Loucy (cell line): ENCODE data around the gene HTD2.

Experiments
- CTCF ChIP-seq: fragments of 200-600 bp; sonication (generic); conservative IDR thresholded peaks from 2 replicates; pipeline ENCODE4 v1.5.1; 2014; ENCODE audit warnings: mild to moderate bottlenecking, antibody characterized with exemption, low read length
- EZH2phosphoT487 ChIP-seq: fragments of 200-600 bp; IDR thresholded peaks from 2 replicates; pipeline ENCODE4 v1.6.1; 2018; ENCODE audit warnings: antibody characterized with exemption, mild to moderate bottlenecking, moderate library complexity, borderline replicate concordance

- no peak for TF ChIP-seq CTCF
- TF ChIP-seq EZH2phosphoT487, result no peak
Measured at GRCh38 chr3:58342676-58343075, 36.4 kb downstream of the HTD2 start.
